ENCODE measurements around the gene MRPL40. TPM values are rescaled to one million over a fixed set of nuclear protein-coding genes. Genes with fewer than 3 reads are reported as not detected.

MRPL40 gene
- total and polyA plus RNA-seq, 2 of the 13 experiments (the other 11 are each of a cell fraction or from before 2014, with no cell fraction given) = 42.7 to 79.7 TPM

- TF ChIP-seq PRDM4 (CRISPR knock-in tag; IDR thresholded peaks at IDR 0.05; ENCODE audit: borderline replicate concordance) (0 out of 2 replicates have a peak, but pooled peaks have one; percentile 61), FOXC1 (CRISPR knock-in tag; IDR thresholded peaks at IDR 0.05; ENCODE audit: borderline replicate concordance) (peak; percentile 96), SMARCC2 (IDR thresholded peaks at IDR 0.05) (no peak), TFDP2 (CRISPR knock-in tag; IDR thresholded peaks at IDR 0.05) (peak; percentile 89), KAT2B (IDR thresholded peaks at IDR 0.05; ENCODE audit: borderline replicate concordance, low read depth, low read length) (no peak), SNAPC2 (CRISPR knock-in tag; IDR thresholded peaks at IDR 0.05) (peak; percentile 66; the same call in 1 of the 2 replicates), ZNF558 (CRISPR knock-in tag; IDR thresholded peaks at IDR 0.05; ENCODE audit: borderline replicate concordance) (no peak), DNMT3B (CRISPR knock-in tag; conservative IDR thresholded peaks at IDR 0.05) (0 out of 2 replicates have a peak, but pooled peaks have one; percentile 14), ZNF264 (CRISPR knock-in tag; IDR thresholded peaks at IDR 0.05) (peak; percentile 88; the same call in 1 of the 2 replicates), ARHGAP35 (CRISPR knock-in tag; IDR thresholded peaks at IDR 0.05; ENCODE audit: borderline replicate concordance) (peak; percentile 94), REXO4 (CRISPR knock-in tag; IDR thresholded peaks at IDR 0.05; ENCODE audit: borderline replicate concordance) (no peak), SMAD9 (CRISPR knock-in tag; IDR thresholded peaks at IDR 0.05) (peak; percentile 76; the same call in 1 of the 2 replicates), MED1 (CRISPR knock-in tag; IDR thresholded peaks at IDR 0.05) (peak; percentile 93), ZNF7 (CRISPR knock-in tag; IDR thresholded peaks at IDR 0.05) (0 out of 2 replicates have a peak, but pooled peaks have one; percentile 44), NCOA1 (CRISPR knock-in tag; IDR thresholded peaks at IDR 0.05) (peak; percentile 87; the same call in 1 of the 2 replicates), PREB (CRISPR knock-in tag; IDR thresholded peaks at IDR 0.05) (peak; percentile 86; the same call in 1 of the 2 replicates), HIC2 (CRISPR knock-in tag; IDR thresholded peaks at IDR 0.05; ENCODE audit: low read depth) (peak; percentile 56; the same call in 1 of the 2 replicates), MTA1 (CRISPR knock-in tag; IDR thresholded peaks at IDR 0.05; ENCODE audit: borderline replicate concordance) (peak; percentile 64), PPARG (CRISPR knock-in tag; conservative IDR thresholded peaks at IDR 0.05) (no peak; the same call in 1 of the 2 replicates), PCBP2 (optimal IDR thresholded peaks at IDR 0.05; ENCODE audit: low read depth, low read length, poor library complexity, severe bottlenecking) (no peak), ZNF235 (CRISPR knock-in tag; IDR thresholded peaks at IDR 0.05; ENCODE audit: borderline replicate concordance) (peak; percentile 94; the same call in 1 of the 2 replicates)
Observed at GRCh38 chr22:19432133-19432851, at the start of gene MRPL40 (continued).
